IMR-90 (cell line): Measurements from ENCODE around the gene BCL11A. TPM values are rescaled to one million over a fixed set of nuclear protein-coding genes. Genes with fewer than 3 reads are reported as not detected.

Experiments used
- ATAC-seq: fragments of 200-7000 bp; cut with Tn5 transposase; 2 replicates; pipeline ENCODE4 v1.9.1; 2020; ENCODE audit warnings: low read depth, mild to moderate bottlenecking, moderate library complexity
- BruUV-seq: library from RNA; stranded (reverse); fragments of 400-500 nt; replicated peaks from 2 replicates; lab custom pipeline; 2021; lab: Mats Ljungman, UMichigan
- CTCF ChIA-PET: fragments of 300-600 bp; formaldehyde crosslinking; extraction: SDS; loops from one replicate; lab custom pipeline; 2021; ENCODE audit warnings: antibody characterized with exemption; lab: Yijun Ruan, JAX
- POLR2A ChIA-PET: fragments of 300-600 bp; sonication (Branson Sonifier 250); formaldehyde crosslinking; loops from one replicate; lab custom pipeline; 2022; ENCODE audit warnings: antibody characterized with exemption; ENCODE audit not compliant: unreplicated experiment; lab: Charles Lee
- DNase-seq: peaks from one replicate; pipeline ENCODE4 v3.0.0; 2013
- H2AFZ ChIP-seq: replicated peaks from 2 replicates; pipeline ENCODE3; 2013; ENCODE audit warnings: low read length, mild to moderate bottlenecking; ENCODE audit not compliant: poor library complexity
- H2AK5ac ChIP-seq: 2 replicates; pipeline ENCODE4 v1.6.1; 2013; ENCODE audit warnings: low read depth, low read length, inconsistent platforms
- H2AK9ac ChIP-seq: replicated peaks from 2 replicates; pipeline ENCODE3; 2013; ENCODE audit warnings: mild to moderate bottlenecking, low read depth, low read length, moderate library complexity; ENCODE audit not compliant: poor library complexity
- H2BK120ac ChIP-seq: 2 replicates; pipeline ENCODE4 v1.6.1; 2013; ENCODE audit warnings: low read depth, low read length, inconsistent platforms
- H2BK15ac ChIP-seq: 3 replicates; pipeline ENCODE4 v1.6.1; 2013; ENCODE audit warnings: low read depth, low read length, inconsistent platforms
- H2BK20ac ChIP-seq: 2 replicates; pipeline ENCODE4 v1.6.1; 2013; ENCODE audit warnings: low read depth, mild to moderate bottlenecking, inconsistent platforms, low read length, moderate library complexity
- H2BK5ac ChIP-seq: 2 replicates; pipeline ENCODE4 v1.6.1; 2013; ENCODE audit warnings: mild to moderate bottlenecking, low read depth, low read length, inconsistent platforms; ENCODE audit not compliant: poor library complexity, severe bottlenecking
- H3K14ac ChIP-seq: replicated peaks from 2 replicates; pipeline ENCODE4 v1.6.1; 2013; ENCODE audit warnings: low read depth, low read length, inconsistent platforms
- H3K18ac ChIP-seq: 2 replicates; pipeline ENCODE4 v1.6.1; 2013; ENCODE audit warnings: low read depth, low read length, control low read depth
- H3K23ac ChIP-seq: 2 replicates; pipeline ENCODE4 v1.6.1; 2013; ENCODE audit warnings: low read depth, low read length, inconsistent platforms
- H3K27ac ChIP-seq: 2 replicates; pipeline ENCODE4 v1.5.1; 2013; ENCODE audit warnings: mild to moderate bottlenecking, control low read depth, low read length; ENCODE audit not compliant: insufficient read depth
- H3K27me3 ChIP-seq: 2 replicates; pipeline ENCODE4 v1.6.1; 2013; ENCODE audit warnings: low read length; ENCODE audit not compliant: control insufficient read depth, insufficient read depth
- H3K36me3 ChIP-seq: 2 replicates; pipeline ENCODE4 v1.6.1; 2013; ENCODE audit warnings: low read length, mixed read lengths; ENCODE audit not compliant: control insufficient read depth, insufficient read depth
- H3K4ac ChIP-seq: 2 replicates; pipeline ENCODE4 v1.6.1; 2013; ENCODE audit warnings: low read depth, low read length, inconsistent platforms
- H3K4me1 ChIP-seq: 2 replicates; pipeline ENCODE4 v1.6.1; 2013; ENCODE audit warnings: low read length, mixed read lengths; ENCODE audit not compliant: control insufficient read depth, insufficient read depth
- H3K4me2 ChIP-seq: 2 replicates; pipeline ENCODE4 v1.6.1; 2013; ENCODE audit warnings: low read depth, mild to moderate bottlenecking, control low read depth, low read length, moderate library complexity
- H3K4me3 ChIP-seq: 2 replicates; pipeline ENCODE4 v1.5.1; 2013; ENCODE audit warnings: low read depth, mild to moderate bottlenecking, control low read depth, low read length, moderate library complexity; ENCODE audit not compliant: insufficient read depth
- H3K56ac ChIP-seq: 2 replicates; pipeline ENCODE4 v1.6.1; 2013; ENCODE audit warnings: low read length, inconsistent platforms; ENCODE audit not compliant: insufficient read depth; ENCODE audit errors: extremely low read depth
- H3K79me1 ChIP-seq, 2 experiments: 2 replicates each; pipeline ENCODE4 v1.6.1; 2013; ENCODE audit warnings: low read length in 2 of 2, inconsistent platforms in 1 of 2, low read depth in 1 of 2
- H3K9ac ChIP-seq: 2 replicates; pipeline ENCODE4 v1.6.1; 2013; ENCODE audit warnings: low read depth, low read length, control low read depth
- H3K9me1 ChIP-seq: 2 replicates; pipeline ENCODE4 v1.6.1; 2013; ENCODE audit warnings: low read length, inconsistent platforms; ENCODE audit not compliant: insufficient read depth
- H3K9me3 ChIP-seq: 2 replicates; pipeline ENCODE4 v1.6.1; 2013; ENCODE audit warnings: low read length; ENCODE audit not compliant: control insufficient read depth, insufficient read depth
- H4K20me1 ChIP-seq: 2 replicates; pipeline ENCODE4 v1.6.1; 2013; ENCODE audit warnings: low read length, inconsistent platforms; ENCODE audit not compliant: insufficient read depth
- H4K5ac ChIP-seq: 2 replicates; pipeline ENCODE4 v1.6.1; 2013; ENCODE audit warnings: mild to moderate bottlenecking, low read depth, low read length, control low read depth
- H4K8ac ChIP-seq, 2 experiments: 2 replicates each; pipeline ENCODE4 v1.6.1; 2013; ENCODE audit warnings: low read depth in 2 of 2, low read length in 2 of 2, control low read depth in 1 of 2, inconsistent platforms in 1 of 2
- H4K91ac ChIP-seq: 2 replicates; pipeline ENCODE4 v1.6.1; 2013; ENCODE audit warnings: low read depth, low read length, inconsistent platforms; ENCODE audit not compliant: insufficient read depth
- BHLHE40 ChIP-seq: fragments of 150-350 bp; IDR thresholded peaks from 2 replicates; pipeline ENCODE4 v1.6.1; 2016; ENCODE audit warnings: mild to moderate bottlenecking, low read depth, low read length
- CEBPB ChIP-seq: IDR thresholded peaks from 2 replicates; pipeline ENCODE4 v1.6.1; 2012; ENCODE audit warnings: low read depth, low read length, improper control_type of control experiment
- CHD1 ChIP-seq: IDR thresholded peaks from 2 replicates; pipeline ENCODE4 v1.6.1; 2012; ENCODE audit warnings: low read depth, low read length, improper control_type of control experiment
- FOS ChIP-seq: fragments of 150-350 bp; IDR thresholded peaks from 2 replicates; pipeline ENCODE4 v1.6.1; 2016; ENCODE audit warnings: low read depth, low read length
- MAFK ChIP-seq: IDR thresholded peaks from 2 replicates; pipeline ENCODE4 v1.6.1; 2012; ENCODE audit warnings: low read depth, low read length, improper control_type of control experiment
- MAZ ChIP-seq: IDR thresholded peaks from 2 replicates; pipeline ENCODE4 v1.6.1; 2012; ENCODE audit warnings: low read depth, mild to moderate bottlenecking, low read length, improper control_type of control experiment, moderate library complexity, borderline replicate concordance
- MXI1 ChIP-seq: IDR thresholded peaks from 2 replicates; pipeline ENCODE4 v1.6.1; 2012; ENCODE audit warnings: low read depth, mild to moderate bottlenecking, low read length, moderate library complexity, borderline replicate concordance
- NFE2L2 ChIP-seq: fragments of 150-350 bp; IDR thresholded peaks from 2 replicates; pipeline ENCODE4 v1.6.1; 2016; ENCODE audit warnings: low read depth, mild to moderate bottlenecking, low read length
- POLR2A ChIP-seq: IDR thresholded peaks from 2 replicates; pipeline ENCODE4 v1.6.1; 2012; ENCODE audit warnings: mild to moderate bottlenecking, low read depth, low read length
- RAD21 ChIP-seq: IDR thresholded peaks from 2 replicates; pipeline ENCODE4 v1.6.1; 2012; ENCODE audit warnings: low read length, improper control_type of control experiment
- RCOR1 ChIP-seq: IDR thresholded peaks from 2 replicates; pipeline ENCODE4 v1.6.1; 2012; ENCODE audit warnings: mild to moderate bottlenecking, low read length, improper control_type of control experiment; ENCODE audit not compliant: insufficient replicate concordance
- RFX5 ChIP-seq: IDR thresholded peaks from 2 replicates; pipeline ENCODE4 v1.8.0; 2012; ENCODE audit warnings: low read depth, mild to moderate bottlenecking, low read length, moderate library complexity
- SMC3 ChIP-seq: fragments of 150-350 bp; IDR thresholded peaks from 2 replicates; pipeline ENCODE4 v1.6.1; 2016; ENCODE audit warnings: low read depth, mild to moderate bottlenecking, antibody characterized with exemption, low read length, moderate library complexity
- WGBS, 2 experiments: methylation state at CpG; one replicate each; pipeline versions ENCODE4 v1.1.5 to v1.1.7; 2013; ENCODE audit warnings: missing lambda C conversion rate in 2 of 2; ENCODE audit not compliant: insufficient read length in 1 of 2; ENCODE audit errors: extremely low coverage in 2 of 2; 5-methylcytosine and 5-hydroxymethylcytosine counted together
- dilution Hi-C: fragments of 300-500 bp; cut with HindIII; formaldehyde crosslinking; loops from one replicate; pipeline ENCODE4 v1.14.3; 2018; ENCODE audit warnings: low sequenced_read_pairs; ENCODE audit not compliant: unreplicated experiment
- in situ Hi-C: fragments of 300-500 bp; cut with MboI; formaldehyde crosslinking; loops from 3 replicates; pipeline ENCODE4 v1.14.3; 2019; ENCODE audit warnings: low sequenced_read_pairs, inconsistent platforms, mixed read lengths
- intact Hi-C: fragments of 100-400 bp; cut with micrococcal nuclease; formaldehyde crosslinking; loops from 2 replicates; pipeline ENCODE4 v1.10.0; 2022
- polyA plus RNA-seq, 3 experiments: library from polyadenylated mRNA; depleted of rRNA; stranded (reverse); fragments of >200 nt; gene quantifications; 2 replicates each; pipeline ENCODE4 v1.2.3, GENCODE V29; 2012; ENCODE audit warnings: low replicate concordance in 1 of 3
- total RNA-seq: library from RNA; depleted of rRNA; stranded (reverse); fragments of >200 nt; gene quantifications from 2 replicates; pipeline ENCODE4 v1.2.3, GENCODE V29; 2012
- TF ChIP-seq, protein P1 (sequence below): fragments of 150-350 bp; IDR thresholded peaks from 2 replicates; pipeline ENCODE4 v1.6.1; 2017; ENCODE audit warnings: mild to moderate bottlenecking, antibody characterized with exemption, low read length, low read depth
- TF ChIP-seq, protein P2 (sequence below): conservative IDR thresholded peaks from 2 replicates; pipeline ENCODE4 v1.5.1; 2012; ENCODE audit warnings: mild to moderate bottlenecking, low read depth, low read length, improper control_type of control experiment
- TF ChIP-seq, protein P3 (sequence below): fragments of 150-350 bp; IDR thresholded peaks from 2 replicates; pipeline ENCODE4 v1.6.1; 2016; ENCODE audit warnings: low read depth, mild to moderate bottlenecking, low read length, moderate library complexity, borderline replicate concordance

The BCL11A gene
- total and polyA plus RNA-seq, 2 of the 4 experiments (the other 2 are of a cell fraction), result 1.0 to 1.1 TPM

DNA sequence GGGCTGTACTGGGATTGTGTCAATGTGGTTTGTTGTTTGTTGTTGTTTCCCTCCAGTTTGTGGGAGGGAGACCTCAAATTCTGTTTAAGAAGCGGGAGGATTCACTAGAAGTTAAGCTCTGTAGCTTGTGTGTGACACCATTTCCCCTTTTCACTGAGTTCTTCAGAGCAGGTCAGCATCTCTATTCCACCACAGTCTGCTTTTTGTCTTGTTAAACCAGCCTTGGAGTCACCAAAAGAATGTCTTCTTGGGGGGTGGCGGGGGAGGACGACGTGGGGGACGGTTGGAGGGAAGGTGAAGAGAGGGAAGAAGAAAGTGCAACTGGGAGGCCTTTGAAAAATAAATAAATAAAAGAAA lies 2.3 kb upstream of the BCL11A start:
- Histone ChIP-seq H3K4me3 (no peak overlapping the region), H2BK20ac (no peak overlapping the region), H3K18ac (no peak overlapping the region), H3K9ac (no peak overlapping the region), H3K4ac (no peak overlapping the region), H3K56ac (no peak overlapping the region), H3K9me1 (no peaks in the 10 kb centered on the region), H3K27ac (no peak overlapping the region), H3K9me3 (no peaks in the 10 kb centered on the region), H3K23ac (peak overlapping the region; percentile 36; the same call in 1 of the 2 replicates), H2AFZ (peak overlapping the region; percentile 93), H2AK9ac (no peak overlapping the region), H4K91ac (no peak overlapping the region), H3K14ac (no peak overlapping the region), H4K5ac (no peak overlapping the region), H3K79me1 (no peaks in the 10 kb centered on the region), H3K36me3 (no peaks in the 10 kb centered on the region), H4K20me1 (no peaks in the 10 kb centered on the region), H2AK5ac (no peak overlapping the region), H4K8ac (no peak overlapping the region), H3K4me2 (peak overlapping the region; percentile 61), H2BK5ac (no peak overlapping the region), H3K4me1 (no peaks in the 10 kb centered on the region), H2BK120ac (no peak overlapping the region), H3K27me3 (peaks cover 47% of the 10 kb centered on the region), H2BK15ac (no peak overlapping the region)
- TF ChIP-seq, protein P1, sequence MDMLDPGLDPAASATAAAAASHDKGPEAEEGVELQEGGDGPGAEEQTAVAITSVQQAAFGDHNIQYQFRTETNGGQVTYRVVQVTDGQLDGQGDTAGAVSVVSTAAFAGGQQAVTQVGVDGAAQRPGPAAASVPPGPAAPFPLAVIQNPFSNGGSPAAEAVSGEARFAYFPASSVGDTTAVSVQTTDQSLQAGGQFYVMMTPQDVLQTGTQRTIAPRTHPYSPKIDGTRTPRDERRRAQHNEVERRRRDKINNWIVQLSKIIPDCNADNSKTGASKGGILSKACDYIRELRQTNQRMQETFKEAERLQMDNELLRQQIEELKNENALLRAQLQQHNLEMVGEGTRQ, result no peak
- TF ChIP-seq RCOR1, result no peak
- no peak for TF ChIP-seq BHLHE40
- TF ChIP-seq CHD1, result no peak
- TF ChIP-seq MAFK, result no peak
- TF ChIP-seq NFE2L2, result no peak
- TF ChIP-seq, protein P2, sequence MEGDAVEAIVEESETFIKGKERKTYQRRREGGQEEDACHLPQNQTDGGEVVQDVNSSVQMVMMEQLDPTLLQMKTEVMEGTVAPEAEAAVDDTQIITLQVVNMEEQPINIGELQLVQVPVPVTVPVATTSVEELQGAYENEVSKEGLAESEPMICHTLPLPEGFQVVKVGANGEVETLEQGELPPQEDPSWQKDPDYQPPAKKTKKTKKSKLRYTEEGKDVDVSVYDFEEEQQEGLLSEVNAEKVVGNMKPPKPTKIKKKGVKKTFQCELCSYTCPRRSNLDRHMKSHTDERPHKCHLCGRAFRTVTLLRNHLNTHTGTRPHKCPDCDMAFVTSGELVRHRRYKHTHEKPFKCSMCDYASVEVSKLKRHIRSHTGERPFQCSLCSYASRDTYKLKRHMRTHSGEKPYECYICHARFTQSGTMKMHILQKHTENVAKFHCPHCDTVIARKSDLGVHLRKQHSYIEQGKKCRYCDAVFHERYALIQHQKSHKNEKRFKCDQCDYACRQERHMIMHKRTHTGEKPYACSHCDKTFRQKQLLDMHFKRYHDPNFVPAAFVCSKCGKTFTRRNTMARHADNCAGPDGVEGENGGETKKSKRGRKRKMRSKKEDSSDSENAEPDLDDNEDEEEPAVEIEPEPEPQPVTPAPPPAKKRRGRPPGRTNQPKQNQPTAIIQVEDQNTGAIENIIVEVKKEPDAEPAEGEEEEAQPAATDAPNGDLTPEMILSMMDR, result no peak
- no peak for TF ChIP-seq MAZ
- no peak for TF ChIP-seq MXI1
- TF ChIP-seq RAD21, result no peak
- no peak for TF ChIP-seq FOS
- TF ChIP-seq POLR2A, result no peak
- TF ChIP-seq RFX5, result no peak
- TF ChIP-seq CEBPB, result no peak
- TF ChIP-seq, protein P3, sequence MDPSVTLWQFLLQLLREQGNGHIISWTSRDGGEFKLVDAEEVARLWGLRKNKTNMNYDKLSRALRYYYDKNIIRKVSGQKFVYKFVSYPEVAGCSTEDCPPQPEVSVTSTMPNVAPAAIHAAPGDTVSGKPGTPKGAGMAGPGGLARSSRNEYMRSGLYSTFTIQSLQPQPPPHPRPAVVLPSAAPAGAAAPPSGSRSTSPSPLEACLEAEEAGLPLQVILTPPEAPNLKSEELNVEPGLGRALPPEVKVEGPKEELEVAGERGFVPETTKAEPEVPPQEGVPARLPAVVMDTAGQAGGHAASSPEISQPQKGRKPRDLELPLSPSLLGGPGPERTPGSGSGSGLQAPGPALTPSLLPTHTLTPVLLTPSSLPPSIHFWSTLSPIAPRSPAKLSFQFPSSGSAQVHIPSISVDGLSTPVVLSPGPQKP, result no peak
- TF ChIP-seq SMC3, result no peak
- CTCF ChIA-PET, result interaction anchor here (1.2 kb wide), 1 partner anchor 26 kb away, joined by 3 read pairs; no protein-coding TSS in a partner anchor
- no CpG with 5 or more reads among the region's 5 CpGs for WGBS, 2 experiments
- POLR2A ChIA-PET, result no interaction called here
- in situ Hi-C loops, result no loop called here
- no TSS peak for BruUV-seq
- ATAC-seq (no peak), DNase-seq (no peak)
- dilution Hi-C loops, result no loop called here
- intact Hi-C loops, result loop anchor here (10.0 kb wide), 1 partner anchor 1981 kb away; no protein-coding TSS in a partner anchor
